H1 (cell line): ENCODE results near the gene NAP1L1. TPM values are rescaled to one million over a fixed set of nuclear protein-coding genes. Genes with fewer than 3 reads are reported as not detected.

ENCODE experiments used
- ATF2 ChIP-seq: IDR thresholded peaks from 2 replicates; pipeline ENCODE4 v1.6.1; 2012; ENCODE audit warnings: low read length, inconsistent platforms
- ATF3 ChIP-seq: IDR thresholded peaks from 2 replicates; pipeline ENCODE4 v1.6.1; 2011; ENCODE audit warnings: low read depth, mild to moderate bottlenecking, low read length; ENCODE audit not compliant: insufficient read depth
- BRCA1 ChIP-seq: IDR thresholded peaks from 2 replicates; pipeline ENCODE4 v1.6.1; 2012; ENCODE audit warnings: low read depth, low read length, improper control_type of control experiment
- FOSL1 ChIP-seq: IDR thresholded peaks from 2 replicates; pipeline ENCODE4 v1.6.1; 2011; ENCODE audit warnings: mild to moderate bottlenecking, low read depth, low read length, moderate library complexity; ENCODE audit not compliant: insufficient read depth
- GABPA ChIP-seq: IDR thresholded peaks from 2 replicates; pipeline ENCODE4 v1.6.1; 2011; ENCODE audit warnings: mild to moderate bottlenecking, low read length, moderate library complexity, borderline replicate concordance; ENCODE audit not compliant: insufficient read depth
- JUN ChIP-seq: IDR thresholded peaks from 2 replicates; pipeline ENCODE4 v1.6.1; 2011; ENCODE audit warnings: low read depth, mild to moderate bottlenecking, improper control_type of control experiment, low read length
- KDM5A ChIP-seq: fragments of 200-600 bp; IDR thresholded peaks from 2 replicates; pipeline ENCODE4 v1.7.1; 2012; ENCODE audit warnings: mild to moderate bottlenecking, low read length, inconsistent platforms, mixed read lengths
- SP1 ChIP-seq: IDR thresholded peaks from 2 replicates; pipeline ENCODE4 v1.6.1; 2011; ENCODE audit warnings: low read depth, low read length
- USF2 ChIP-seq: IDR thresholded peaks from 2 replicates; pipeline ENCODE4 v1.6.1; 2011; ENCODE audit warnings: low read length, improper control_type of control experiment
- polyA plus RNA-seq, 7 experiments: library from polyadenylated mRNA; depleted of rRNA in 3 of 7; stranded (reverse) in 5 of 7; unstranded in 2 of 7; fragments of >200 nt in 5 of 7; fragments of 200-250 nt in 2 of 7; gene quantifications; 1 replicate in 5 of 7; 2 replicates in 1 of 7; 4 replicates in 1 of 7; pipeline versions ENCODE4 v1.2.1 to v1.2.3, GENCODE V29; 2011 to 2013; ENCODE audit warnings: missing spikeins in 2 of 7, mixed read lengths in 2 of 7
- total RNA-seq: library from RNA; stranded (reverse); fragmentation: NEBNext Ultra II Directional; extraction: Animal tissue kit (Norgen Biotek cat#: 25700); gene quantifications from 2 replicates; pipeline ENCODE4 v1.2.1, GENCODE V29; 2021

The NAP1L1 gene
- total and polyA plus RNA-seq, 2 of the 8 experiments (the other 6 are each of a cell fraction or from before 2014, with no cell fraction given) = 202 to 1,159 TPM

GRCh38 chr12:76035045-76035444 is 49.4 kb downstream of the NAP1L1 start (continued):
- TF ChIP-seq ATF3 = no peak
- no peak for TF ChIP-seq KDM5A
- no peak for TF ChIP-seq ATF2
- no peak for TF ChIP-seq USF2
- no peak for TF ChIP-seq GABPA
- TF ChIP-seq JUN = no peak
- TF ChIP-seq BRCA1 = no peak
- no peak for TF ChIP-seq FOSL1
- no peak for TF ChIP-seq SP1
